Mesendoderm (in vitro differentiated cells): Measurements from ENCODE around the gene CBL.
A peak's percentile ranks its signal among the peaks of the same experiment; 100 is the strongest.

Source experiments
- DNase-seq: peaks from one replicate; pipeline ENCODE4 v3.0.0; 2013
- H2AK5ac ChIP-seq: 2 replicates; pipeline ENCODE4 v1.6.1; 2013; ENCODE audit warnings: low read length, inconsistent platforms
- H2BK120ac ChIP-seq: 2 replicates; pipeline ENCODE4 v1.6.1; 2013; ENCODE audit warnings: low read depth, mild to moderate bottlenecking, low read length, moderate library complexity, mixed read lengths
- H2BK15ac ChIP-seq: replicated peaks from 2 replicates; pipeline ENCODE4 v1.6.1; 2013; ENCODE audit warnings: low read depth, mild to moderate bottlenecking, moderate library complexity
- H2BK5ac ChIP-seq: 2 replicates; pipeline ENCODE4 v1.6.1; 2013; ENCODE audit warnings: low read length, inconsistent platforms
- H3K18ac ChIP-seq: 2 replicates; pipeline ENCODE4 v1.6.1; 2013; ENCODE audit warnings: mild to moderate bottlenecking, low read length, mixed read lengths
- H3K23ac ChIP-seq: one replicate; pipeline ENCODE4 v1.6.1; 2013; ENCODE audit warnings: low read length
- H3K27ac ChIP-seq: 2 replicates; pipeline ENCODE4 v1.5.1; 2013; ENCODE audit warnings: low read depth, mild to moderate bottlenecking, inconsistent platforms, low read length, moderate library complexity
- H3K27me3 ChIP-seq: 2 replicates; pipeline ENCODE4 v1.6.1; 2013; ENCODE audit warnings: low read length, control low read depth, mild to moderate bottlenecking, inconsistent platforms; ENCODE audit not compliant: insufficient read depth, poor library complexity
- H3K36me3 ChIP-seq: 2 replicates; pipeline ENCODE4 v1.6.1; 2013; ENCODE audit warnings: low read length, inconsistent platforms; ENCODE audit not compliant: control insufficient read depth, insufficient read depth
- H3K4ac ChIP-seq: one replicate; pipeline ENCODE4 v1.6.1; 2013; ENCODE audit warnings: low read depth, mild to moderate bottlenecking, low read length, moderate library complexity
- H3K4me1 ChIP-seq: 2 replicates; pipeline ENCODE4 v1.6.1; 2013; ENCODE audit warnings: low read depth, low read length, inconsistent platforms; ENCODE audit not compliant: control insufficient read depth
- H3K4me2 ChIP-seq: 2 replicates; pipeline ENCODE4 v1.6.1; 2013; ENCODE audit warnings: low read length
- H3K4me3 ChIP-seq: 2 replicates; pipeline ENCODE4 v1.5.1; 2013; ENCODE audit warnings: mild to moderate bottlenecking, low read length
- H3K56ac ChIP-seq: one replicate; pipeline ENCODE4 v1.6.1; 2013; ENCODE audit warnings: low read length
- H3K79me1 ChIP-seq: 2 replicates; pipeline ENCODE4 v1.6.1; 2013; ENCODE audit warnings: low read length, inconsistent platforms
- H3K79me2 ChIP-seq: 2 replicates; pipeline ENCODE4 v1.6.1; 2013; ENCODE audit warnings: mild to moderate bottlenecking, low read length; ENCODE audit not compliant: control insufficient read depth, insufficient read depth
- H3K9ac ChIP-seq: 2 replicates; pipeline ENCODE4 v1.6.1; 2013; ENCODE audit warnings: low read length, inconsistent platforms
- H4K5ac ChIP-seq: one replicate; pipeline ENCODE4 v1.6.1; 2013; ENCODE audit warnings: low read length
- H4K8ac ChIP-seq: one replicate; pipeline ENCODE4 v1.6.1; 2013; ENCODE audit warnings: low read depth, mild to moderate bottlenecking, control low read depth, low read length, moderate library complexity
- WGBS: extraction: QIAGEN DNeasy Blood & Tissue Kit; methylation state at CpG from one replicate; pipeline ENCODE4 v1.1.7; 2013; ENCODE audit warnings: low lambda C conversion rate, missing lambda C conversion rate; ENCODE audit not compliant: insufficient coverage; ENCODE audit errors: extremely low coverage; 5-methylcytosine and 5-hydroxymethylcytosine counted together

The CBL gene

DNA sequence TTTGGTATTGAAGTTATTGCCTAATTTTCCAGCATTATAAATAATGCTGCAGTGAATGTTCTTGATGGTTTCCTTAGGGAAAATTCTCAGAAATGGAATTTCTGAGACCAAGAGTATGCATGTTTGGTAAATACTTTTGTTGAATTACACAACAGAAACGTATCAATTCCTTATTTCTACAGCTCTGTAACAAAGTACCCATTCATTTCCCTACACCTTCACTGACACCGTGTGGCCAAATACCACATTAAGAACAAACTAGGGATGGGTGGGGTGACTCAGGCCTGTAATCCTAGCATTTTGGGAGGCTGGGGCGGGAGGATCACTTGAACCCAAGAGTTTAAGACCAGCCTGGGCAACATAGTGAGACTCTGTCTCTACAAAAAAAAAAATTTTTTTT lies 89.0 kb downstream of the CBL start:
- peak; percentile 32 for DNase-seq
- Histone ChIP-seq H2AK5ac (no peak overlapping the region), H4K8ac (no peak overlapping the region)

GRCh38 chr11:119297938-119298337 lies 91.8 kb downstream of the CBL start:
- H3K23ac ChIP-seq, result no peak overlapping the region
- no peak overlapping the region for H2AK5ac ChIP-seq
- peaks cover 10% of the 10 kb centered on the region for H3K36me3 ChIP-seq
- H3K9ac ChIP-seq, result no peak overlapping the region
- no peak overlapping the region for H3K18ac ChIP-seq
- WGBS, result no CpG with 5 or more reads among the region's 3 CpGs
- H3K4me1 ChIP-seq, result no peaks in the 10 kb centered on the region
- H2BK120ac ChIP-seq, result no peak overlapping the region
- no peak overlapping the region for H3K4ac ChIP-seq
- no peak for DNase-seq
- H3K4me3 ChIP-seq, result no peak overlapping the region
- H2BK5ac ChIP-seq, result no peak overlapping the region
- no peak overlapping the region for H3K4me2 ChIP-seq
- no peaks in the 10 kb centered on the region for H3K27me3 ChIP-seq
- H4K8ac ChIP-seq, result no peak overlapping the region
- no peak overlapping the region for H2BK15ac ChIP-seq
- no peak overlapping the region for H3K56ac ChIP-seq
- H3K79me1 ChIP-seq, result no peaks in the 10 kb centered on the region
- H3K79me2 ChIP-seq, result no peaks in the 10 kb centered on the region
- no peak overlapping the region for H3K27ac ChIP-seq
- no peak overlapping the region for H4K5ac ChIP-seq

More for the DNA sequence above, 89.0 kb downstream of the CBL start:
- no peaks in the 10 kb centered on the region for H3K79me2 ChIP-seq
- H2BK15ac ChIP-seq, result no peak overlapping the region
- H3K4me1 ChIP-seq, result no peaks in the 10 kb centered on the region
- no peak overlapping the region for H2BK120ac ChIP-seq
- H3K18ac ChIP-seq, result no peak overlapping the region
- peaks cover 10% of the 10 kb centered on the region for H3K36me3 ChIP-seq
- no peak overlapping the region for H3K23ac ChIP-seq
- no peaks in the 10 kb centered on the region for H3K27me3 ChIP-seq
- H4K5ac ChIP-seq, result no peak overlapping the region
- no CpG with 5 or more reads among the region's 3 CpGs for WGBS
- no peak overlapping the region for H3K27ac ChIP-seq
- no peak overlapping the region for H3K4ac ChIP-seq
- no peak overlapping the region for H2BK5ac ChIP-seq
- H3K56ac ChIP-seq, result no peak overlapping the region
- H3K9ac ChIP-seq, result no peak overlapping the region
- no peak overlapping the region for H3K4me3 ChIP-seq
- no peak overlapping the region for H3K4me2 ChIP-seq
- no peaks in the 10 kb centered on the region for H3K79me1 ChIP-seq

DNA sequence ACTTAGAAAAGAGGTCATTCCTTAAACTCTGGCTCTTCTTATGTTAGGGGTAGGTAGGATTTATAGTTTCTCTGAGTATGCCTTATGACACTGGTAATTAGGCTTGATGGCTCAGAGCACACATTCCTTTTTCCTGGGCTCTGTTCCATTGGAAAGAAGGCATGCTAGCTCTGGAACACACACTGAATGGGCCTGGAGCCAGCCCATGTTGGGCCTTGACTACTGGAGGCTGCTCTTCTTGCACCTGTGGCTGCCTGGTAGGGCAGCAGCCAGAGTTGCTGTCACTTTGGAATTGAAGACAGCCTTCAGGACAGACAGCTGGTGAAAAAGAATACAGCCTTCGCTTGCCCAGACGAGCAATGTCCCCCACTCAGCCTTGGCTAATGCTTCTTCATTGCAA lies 92.6 kb downstream of the CBL start:
- no peak overlapping the region for H3K18ac ChIP-seq
- no peak overlapping the region for H2AK5ac ChIP-seq
- no peaks in the 10 kb centered on the region for H3K27me3 ChIP-seq
- no peaks in the 10 kb centered on the region for H3K79me2 ChIP-seq
- no CpG with 5 or more reads among the region's 2 CpGs for whole genome bisulfite sequencing
- no peak overlapping the region for H3K9ac ChIP-seq
- H3K79me1 ChIP-seq, result no peaks in the 10 kb centered on the region
- no peak overlapping the region for H3K4me2 ChIP-seq
- no peak overlapping the region for H3K4me3 ChIP-seq
- no peak overlapping the region for H2BK120ac ChIP-seq
- no peak for DNase-seq
- no peak overlapping the region for H2BK15ac ChIP-seq
- no peaks in the 10 kb centered on the region for H3K4me1 ChIP-seq
- H3K56ac ChIP-seq, result no peak overlapping the region
- no peak overlapping the region for H3K23ac ChIP-seq
- H2BK5ac ChIP-seq, result no peak overlapping the region
- no peak overlapping the region for H4K5ac ChIP-seq
- H3K36me3 ChIP-seq, result peaks cover 11% of the 10 kb centered on the region
- no peak overlapping the region for H3K4ac ChIP-seq
- no peak overlapping the region for H4K8ac ChIP-seq
- no peak overlapping the region for H3K27ac ChIP-seq

- Histone ChIP-seq H3K56ac (no peak overlapping the region), H2BK15ac (no peak overlapping the region), H3K4me1 (no peaks in the 10 kb centered on the region), H4K8ac (no peak overlapping the region), H2BK5ac (no peak overlapping the region), H2AK5ac (no peak overlapping the region), H3K23ac (peak overlapping the region; percentile 57), H3K79me1 (no peaks in the 10 kb centered on the region), H3K4ac (no peak overlapping the region), H3K79me2 (no peaks in the 10 kb centered on the region), H3K27me3 (no peaks in the 10 kb centered on the region), H2BK120ac (no peak overlapping the region), H3K4me3 (no peak overlapping the region), H3K36me3 (peaks cover 12% of the 10 kb centered on the region), H3K27ac (no peak overlapping the region), H3K9ac (no peak overlapping the region), H4K5ac (no peak overlapping the region), H3K18ac (no peak overlapping the region), H3K4me2 (no peak overlapping the region)
- no CpG with 5 or more reads among the region's 9 CpGs for WGBS
- DNase-seq, result no peak
Observed at GRCh38 chr11:119299416-119299815, 93.3 kb downstream of the CBL start.

DNA sequence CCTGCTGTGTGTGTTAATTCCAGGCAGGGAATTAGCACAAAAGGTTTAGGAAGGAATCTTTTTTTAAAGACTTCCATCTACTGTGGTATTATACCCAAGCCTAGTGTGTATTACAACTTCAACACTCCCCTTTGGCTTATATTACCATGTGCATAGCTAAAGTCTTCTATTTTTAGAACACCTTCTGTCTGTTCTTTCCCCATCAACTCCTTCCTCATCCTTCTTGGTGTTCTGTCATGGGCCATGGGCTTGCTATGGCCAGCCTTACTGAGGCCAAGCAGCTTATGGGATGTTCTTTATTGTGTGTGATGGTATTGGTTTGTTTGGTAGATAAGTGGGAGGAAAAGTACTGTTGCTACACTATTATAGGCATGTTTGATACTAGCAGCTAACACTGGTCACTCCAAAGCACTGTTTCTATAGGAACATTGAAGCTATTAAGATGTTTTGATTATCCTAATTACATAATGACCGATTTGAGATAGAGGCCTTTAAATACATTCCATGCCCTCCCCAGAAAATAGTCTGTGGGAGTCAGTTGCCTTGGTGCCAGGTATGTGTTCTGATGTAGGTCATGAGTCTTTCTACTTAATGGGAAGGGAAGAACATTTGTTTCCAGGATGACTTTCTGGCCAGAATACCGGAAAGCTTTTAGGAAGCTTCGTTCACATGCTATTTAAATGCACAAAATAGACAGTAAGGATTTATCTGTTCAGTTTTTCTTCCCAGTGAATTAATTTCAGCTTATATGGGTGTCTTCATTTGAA lies 94.2 kb downstream of the CBL start:
- Histone ChIP-seq H3K79me1 (no peaks in the 10 kb centered on the region), H2AK5ac (no peak overlapping the region), H3K4me3 (no peak overlapping the region), H3K4me1 (no peaks in the 10 kb centered on the region), H3K23ac (no peak overlapping the region), H3K27ac (no peak overlapping the region), H3K4ac (no peak overlapping the region), H4K5ac (no peak overlapping the region), H3K56ac (no peak overlapping the region), H3K18ac (no peak overlapping the region), H3K79me2 (no peaks in the 10 kb centered on the region), H3K9ac (no peak overlapping the region), H3K27me3 (no peaks in the 10 kb centered on the region), H2BK15ac (no peak overlapping the region), H2BK5ac (no peak overlapping the region), H3K4me2 (no peak overlapping the region), H4K8ac (no peak overlapping the region), H3K36me3 (peaks cover 12% of the 10 kb centered on the region), H2BK120ac (no peak overlapping the region)
- no CpG with 5 or more reads among the region's 3 CpGs for WGBS
- no peak for DNase-seq

- Histone ChIP-seq H2BK15ac (no peak overlapping the region), H3K56ac (no peak overlapping the region), H4K8ac (no peak overlapping the region), H3K27ac (no peak overlapping the region), H3K27me3 (no peaks in the 10 kb centered on the region), H4K5ac (no peak overlapping the region), H3K18ac (no peak overlapping the region), H3K4me2 (no peak overlapping the region), H3K4me3 (no peak overlapping the region), H3K4ac (no peak overlapping the region), H2AK5ac (no peak overlapping the region), H3K9ac (no peak overlapping the region), H3K36me3 (peaks cover 11% of the 10 kb centered on the region), H2BK5ac (no peak overlapping the region), H3K4me1 (no peaks in the 10 kb centered on the region), H3K79me1 (no peaks in the 10 kb centered on the region), H2BK120ac (no peak overlapping the region), H3K79me2 (no peaks in the 10 kb centered on the region), H3K23ac (no peak overlapping the region)
- DNase-seq, result no peak
- no CpG with 5 or more reads among the region's 5 CpGs for WGBS
Observed at GRCh38 chr11:119303227-119303718, 97.1 kb downstream of the CBL start.
